ENCODE results near the gene EIF4G1.

Gene EIF4G1

DNA sequence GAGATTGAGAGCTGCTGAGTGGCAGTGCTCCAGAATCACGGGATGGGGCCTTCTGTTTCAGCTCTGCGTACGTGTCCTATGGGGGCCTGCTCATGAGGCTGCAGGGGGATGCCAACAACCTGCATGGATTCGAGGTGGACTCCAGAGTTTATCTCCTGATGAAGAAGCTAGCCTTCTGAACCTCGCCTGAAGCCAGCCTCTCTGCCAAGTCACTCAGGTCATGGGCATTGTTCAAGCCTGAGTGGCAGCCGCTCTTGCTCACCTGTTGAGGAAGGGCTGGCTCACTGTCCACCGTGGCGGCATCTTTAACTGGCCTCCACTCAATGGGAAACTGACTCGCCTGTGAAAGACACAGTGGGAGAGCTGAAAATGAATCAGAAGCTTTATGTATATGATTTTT, 53.7 kb downstream of the EIF4G1 start:
- no peak for DNase-seq (ENCODE audit: low spot score in 2 of 2)
- in situ Hi-C loops (cut with MboI; ENCODE audit: low sequenced_read_pairs) = no loop called here
- Histone ChIP-seq H3K36me3 (replicated peaks) (peaks cover 48% of the 10 kb centered on the region), H3K4me1 (peaks cover 9% of the 10 kb centered on the region), H3K27me3 (ENCODE audit: low read depth) (no peaks in the 10 kb centered on the region), H3K9me3 (no peaks in the 10 kb centered on the region), H3K4me3 (no peak overlapping the region)

DNA sequence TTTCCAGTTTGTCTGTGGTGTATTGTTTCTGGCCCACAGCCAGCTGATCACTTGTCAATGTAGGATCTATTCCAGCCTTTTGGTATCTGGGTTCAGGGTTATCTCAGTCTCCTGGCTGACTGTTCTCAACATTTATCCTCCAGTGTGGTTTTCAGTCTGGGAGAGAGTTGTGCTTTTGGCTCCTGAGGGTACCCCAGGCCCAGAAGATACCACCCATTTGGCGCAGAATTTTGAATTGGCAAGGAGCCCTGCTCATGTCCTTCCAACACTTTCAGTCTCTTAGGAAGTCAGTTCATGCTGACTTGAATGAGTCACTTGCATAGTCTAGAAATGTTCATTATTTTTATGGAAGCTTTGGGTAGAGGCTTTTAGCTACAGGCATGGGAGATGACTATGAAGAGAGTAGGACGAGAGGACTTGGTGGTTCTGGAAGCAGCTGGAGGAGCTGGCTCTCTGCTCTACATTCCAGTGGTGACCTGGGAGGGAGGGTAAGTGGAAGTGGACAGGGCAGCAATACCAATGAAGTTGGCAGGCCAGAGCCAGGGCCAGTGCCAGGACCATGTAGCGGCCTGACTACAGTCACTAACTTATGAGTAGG, 54.3 kb downstream of the EIF4G1 start:
- no peak for DNase-seq (ENCODE audit: low spot score in 2 of 2)
- Histone ChIP-seq H3K4me3 (no peak overlapping the region), H3K36me3 (replicated peaks) (peaks cover 48% of the 10 kb centered on the region), H3K27me3 (ENCODE audit: low read depth) (no peaks in the 10 kb centered on the region), H3K4me1 (peaks cover 9% of the 10 kb centered on the region), H3K9me3 (no peaks in the 10 kb centered on the region)
- in situ Hi-C loops (cut with MboI; ENCODE audit: low sequenced_read_pairs) = no loop called here

DNA sequence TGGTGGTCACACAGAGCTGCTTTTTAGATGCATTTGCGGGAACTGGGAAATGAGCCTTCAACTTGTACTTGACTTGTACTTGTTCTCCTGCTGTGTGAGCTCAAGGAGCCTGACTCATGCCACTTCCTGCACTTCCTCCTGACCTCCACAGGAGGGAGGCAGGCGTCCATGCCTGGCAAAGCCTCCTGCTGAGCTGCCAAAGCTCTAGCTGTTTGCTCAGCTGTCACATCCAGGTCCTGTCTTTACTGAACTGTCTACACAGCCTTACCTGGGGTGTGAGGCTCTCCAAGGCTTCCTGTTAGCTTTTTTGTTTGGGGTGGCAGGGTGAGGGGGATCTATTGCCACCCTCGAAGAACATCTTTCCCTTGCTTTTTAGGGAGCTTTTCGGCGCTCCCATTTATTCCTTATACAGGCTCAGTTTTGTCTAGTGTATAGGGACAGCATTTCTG, 57.2 kb downstream of the EIF4G1 start:
- Histone ChIP-seq H3K27me3 (ENCODE audit: low read depth) (0 out of 2 replicates have a peak, but pooled peaks cover 2% of the 10 kb centered on the region), H3K4me3 (no peak overlapping the region), H3K4me1 (no peaks in the 10 kb centered on the region), H3K36me3 (replicated peaks) (peaks cover 24% of the 10 kb centered on the region), H3K9me3 (no peaks in the 10 kb centered on the region)
- DNase-seq (ENCODE audit: low spot score in 2 of 2) = peak; percentile 81 to 84
- in situ Hi-C loops (cut with MboI; ENCODE audit: low sequenced_read_pairs) = loop anchor here (5.0 kb wide), 1 partner anchor 171 kb away; no protein-coding TSS in a partner anchor

DNA sequence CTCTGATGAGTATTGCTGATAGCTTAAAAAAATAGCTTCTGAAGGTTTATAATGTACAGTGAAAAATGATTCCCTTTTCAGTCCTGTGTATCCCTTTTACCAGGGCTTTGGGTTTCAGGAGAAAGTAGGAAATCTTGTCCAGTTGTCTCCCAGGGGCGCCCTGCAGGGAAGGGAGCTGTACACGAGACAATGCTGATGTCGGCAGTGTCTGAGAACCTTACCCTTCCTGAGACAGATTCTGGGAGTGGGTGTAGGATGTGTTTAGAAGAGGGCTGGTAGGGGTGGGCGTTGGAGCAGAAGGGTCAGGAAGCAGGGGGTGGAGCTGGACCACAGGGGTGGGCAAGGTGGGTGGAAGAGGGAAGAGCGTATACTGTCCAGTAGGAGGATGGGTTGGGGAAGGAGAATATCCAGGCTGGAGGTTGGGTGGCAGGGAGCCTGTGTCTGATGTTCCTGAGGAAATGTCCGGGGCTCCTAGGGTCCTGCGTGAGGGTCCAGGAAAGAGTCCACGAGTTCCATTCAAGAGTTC, 58.0 kb downstream of the EIF4G1 start:
- H3K4me3 ChIP-seq = no peak overlapping the region
- H3K4me1 ChIP-seq = no peaks in the 10 kb centered on the region
- peaks cover 18% of the 10 kb centered on the region for H3K36me3 ChIP-seq (replicated peaks)
- H3K9me3 ChIP-seq = no peaks in the 10 kb centered on the region
- in situ Hi-C loops (cut with MboI; ENCODE audit: low sequenced_read_pairs) = loop anchor here (5.0 kb wide), 1 partner anchor 170 kb away; no protein-coding TSS in a partner anchor
- no peak for DNase-seq (ENCODE audit: low spot score in 2 of 2)
- 0 out of 2 replicates have a peak, but pooled peaks cover 2% of the 10 kb centered on the region for H3K27me3 ChIP-seq (ENCODE audit: low read depth)

DNA sequence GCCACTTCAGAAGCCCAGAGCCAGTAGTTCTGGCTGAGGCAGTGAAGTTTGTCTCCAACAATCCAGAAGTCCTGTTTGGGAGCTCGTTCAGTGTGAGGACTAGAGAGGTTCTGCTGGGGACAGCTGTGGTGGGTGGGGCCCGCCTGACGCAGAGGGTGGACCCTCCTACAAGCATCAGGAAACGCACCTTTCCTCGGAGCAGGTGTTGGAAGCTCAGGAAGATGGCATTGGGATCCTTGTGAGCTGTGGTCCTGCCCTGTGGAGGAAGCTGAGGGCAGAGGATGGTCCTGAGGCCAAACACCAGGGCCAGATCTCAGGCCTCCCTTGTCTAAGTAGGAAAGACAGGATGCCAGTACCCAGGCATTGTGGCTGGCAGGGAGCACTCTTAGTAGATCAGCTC, 58.5 kb downstream of the EIF4G1 start:
- Histone ChIP-seq H3K27me3 (ENCODE audit: low read depth) (0 out of 2 replicates have a peak, but pooled peaks cover 2% of the 10 kb centered on the region), H3K9me3 (no peaks in the 10 kb centered on the region), H3K4me1 (no peaks in the 10 kb centered on the region), H3K4me3 (no peak overlapping the region), H3K36me3 (replicated peaks) (peaks cover 13% of the 10 kb centered on the region)
- no peak for DNase-seq (ENCODE audit: low spot score in 2 of 2)
- in situ Hi-C loops (cut with MboI; ENCODE audit: low sequenced_read_pairs) = loop anchor here (5.0 kb wide), 1 partner anchor 169 kb away; no protein-coding TSS in a partner anchor

DNA sequence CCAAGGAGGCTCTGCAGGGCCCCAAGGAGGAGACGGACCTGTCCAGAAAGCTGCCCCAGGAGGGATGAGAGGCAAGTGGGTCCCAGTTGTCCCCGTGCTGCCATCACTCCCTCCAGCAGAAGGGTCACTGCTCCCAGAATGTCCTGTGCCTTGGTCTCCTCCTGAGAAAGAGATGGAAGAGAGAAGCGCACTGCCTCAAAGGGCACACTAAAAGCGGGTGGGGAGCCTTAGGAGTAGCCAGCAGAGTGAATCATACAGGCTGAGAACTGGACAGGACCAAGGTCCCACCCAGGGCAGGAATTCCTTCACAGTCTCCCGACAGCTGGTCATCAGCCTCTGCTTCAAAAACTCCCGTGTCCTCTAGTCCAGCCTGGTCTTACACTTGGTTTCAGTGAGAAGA, 59.0 kb downstream of the EIF4G1 start:
- in situ Hi-C loops (cut with MboI; ENCODE audit: low sequenced_read_pairs) = loop anchor here (5.0 kb wide), 1 partner anchor 169 kb away; no protein-coding TSS in a partner anchor

DNA sequence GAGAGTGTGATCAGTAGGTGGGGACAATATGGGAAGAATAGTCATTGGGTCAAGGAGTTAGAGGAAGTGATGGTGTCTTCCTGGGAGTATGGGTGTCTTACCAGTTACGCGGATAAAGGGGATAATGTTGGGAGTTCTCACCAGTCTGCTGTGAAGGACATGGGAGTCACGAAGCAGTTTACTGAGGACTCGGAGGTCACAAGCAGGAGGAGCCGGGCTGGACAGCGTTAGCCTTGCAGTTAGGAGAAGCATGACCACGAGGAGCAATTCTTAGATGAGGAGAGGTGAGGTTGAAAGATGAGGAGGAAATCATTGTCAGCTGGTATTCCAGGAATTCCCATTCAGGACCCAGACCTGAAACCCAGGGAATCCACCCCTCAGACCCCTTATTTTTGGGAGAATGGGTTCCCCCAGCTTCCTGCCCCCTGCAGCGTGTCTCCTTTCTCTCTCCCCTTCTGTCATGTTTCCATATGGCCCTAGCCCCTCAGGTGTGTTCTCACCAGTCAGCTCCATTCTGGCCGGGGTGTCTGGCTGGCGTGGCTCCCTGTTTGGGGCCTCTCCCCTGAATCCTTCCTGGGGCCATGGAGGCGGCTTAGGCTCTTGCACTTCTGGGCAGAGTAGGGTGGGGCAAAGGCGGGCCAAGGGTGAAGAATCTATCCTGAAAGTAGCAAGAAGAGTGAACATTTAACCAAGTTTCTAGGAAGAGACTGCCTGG, 61.5 kb downstream of the EIF4G1 start:
- Histone ChIP-seq H3K36me3 (replicated peaks) (no peaks in the 10 kb centered on the region), H3K4me1 (peaks cover 4% of the 10 kb centered on the region; the same call in 1 of the 2 replicates), H3K9me3 (no peaks in the 10 kb centered on the region), H3K4me3 (no peak overlapping the region), H3K27me3 (ENCODE audit: low read depth) (0 out of 2 replicates have a peak, but pooled peaks cover 2% of the 10 kb centered on the region)
- no peak for DNase-seq (ENCODE audit: low spot score in 2 of 2)
- in situ Hi-C loops (cut with MboI; ENCODE audit: low sequenced_read_pairs) = no loop called here

More for the DNA sequence above, 59.0 kb downstream of the EIF4G1 start:
- DNase-seq (ENCODE audit: low spot score in 2 of 2) = no peak
- H3K36me3 ChIP-seq (replicated peaks) = peaks cover 8% of the 10 kb centered on the region
- H3K9me3 ChIP-seq = no peaks in the 10 kb centered on the region
- H3K4me3 ChIP-seq = no peak overlapping the region
- 0 out of 2 replicates have a peak, but pooled peaks cover 2% of the 10 kb centered on the region for H3K27me3 ChIP-seq (ENCODE audit: low read depth)
- H3K4me1 ChIP-seq = no peaks in the 10 kb centered on the region

DNA sequence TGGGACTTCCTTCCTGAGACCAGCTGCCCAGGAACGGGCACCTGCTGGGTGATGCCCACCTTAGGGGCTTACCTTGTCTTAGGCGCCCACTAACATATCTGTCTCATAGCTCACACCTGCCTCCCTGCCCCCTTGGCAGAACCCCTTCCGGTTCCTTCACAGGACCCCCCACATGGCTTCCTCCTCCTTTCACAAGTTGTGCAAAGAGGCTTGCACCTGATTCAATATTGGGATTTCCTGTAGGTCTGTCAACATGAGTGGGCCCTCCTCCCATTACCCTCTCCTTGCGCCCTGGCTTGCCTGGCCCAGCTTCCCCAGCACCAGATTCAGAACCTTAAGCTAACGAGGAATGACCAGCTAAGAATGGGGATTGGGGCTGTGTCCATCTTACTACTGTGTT, 63.0 kb downstream of the EIF4G1 start:
- Histone ChIP-seq H3K4me1 (peaks cover 4% of the 10 kb centered on the region; the same call in 1 of the 2 replicates), H3K9me3 (no peaks in the 10 kb centered on the region), H3K36me3 (replicated peaks) (no peaks in the 10 kb centered on the region), H3K4me3 (no peak overlapping the region), H3K27me3 (ENCODE audit: low read depth) (0 out of 2 replicates have a peak, but pooled peaks cover 2% of the 10 kb centered on the region)
- DNase-seq (ENCODE audit: low spot score in 2 of 2) = no peak
- in situ Hi-C loops (cut with MboI; ENCODE audit: low sequenced_read_pairs) = no loop called here

DNA sequence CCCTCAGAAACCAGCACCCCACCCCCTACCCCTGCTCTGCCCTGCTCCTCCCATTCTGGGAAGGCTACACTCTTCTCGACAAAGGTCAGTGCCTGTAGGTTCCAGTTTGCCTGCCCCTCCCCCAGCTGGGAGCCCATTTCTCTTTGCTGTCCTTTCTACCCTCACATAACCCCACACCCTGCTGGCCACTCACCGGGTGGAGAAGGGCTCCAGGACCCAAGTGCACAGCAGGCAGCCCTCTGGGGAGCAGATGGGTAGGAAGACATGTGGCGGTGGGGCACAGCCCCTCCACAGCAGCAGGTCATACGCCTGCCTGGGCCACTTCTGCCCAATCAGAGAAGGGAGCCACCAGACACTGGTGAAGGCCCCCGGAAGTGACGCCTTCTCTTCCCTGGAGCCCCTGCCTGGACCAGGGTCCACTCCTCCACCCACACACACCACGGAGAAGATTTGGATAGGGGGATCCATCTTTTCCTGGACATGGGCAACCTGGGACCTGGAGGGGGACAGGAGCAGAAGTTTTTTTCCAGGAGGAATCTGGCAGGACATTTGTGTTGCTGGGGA, 63.6 kb downstream of the EIF4G1 start, which contains the start of gene THPO:
Gene THPO (minus strand): TSS at position 326 of the 564 bp plus-strand sequence. CDS start 1,948 bp downstream, outside the sequence.
- in situ Hi-C loops (cut with MboI; ENCODE audit: low sequenced_read_pairs) = no loop called here
- DNase-seq (ENCODE audit: low spot score in 2 of 2) = peak in 1 of 2 experiments; percentile 26
- no peak within 1 kb of the TSS for H3K4me3 ChIP-seq
- no peaks in the 10 kb centered on the region for H3K9me3 ChIP-seq
- no peaks in the 10 kb centered on the region for H3K36me3 ChIP-seq (replicated peaks)
- H3K4me1 ChIP-seq = peaks cover 4% of the 10 kb centered on the region; the same call in 1 of the 2 replicates
- 0 out of 2 replicates have a peak, but pooled peaks cover 2% of the 10 kb centered on the region for H3K27me3 ChIP-seq (ENCODE audit: low read depth)

DNA sequence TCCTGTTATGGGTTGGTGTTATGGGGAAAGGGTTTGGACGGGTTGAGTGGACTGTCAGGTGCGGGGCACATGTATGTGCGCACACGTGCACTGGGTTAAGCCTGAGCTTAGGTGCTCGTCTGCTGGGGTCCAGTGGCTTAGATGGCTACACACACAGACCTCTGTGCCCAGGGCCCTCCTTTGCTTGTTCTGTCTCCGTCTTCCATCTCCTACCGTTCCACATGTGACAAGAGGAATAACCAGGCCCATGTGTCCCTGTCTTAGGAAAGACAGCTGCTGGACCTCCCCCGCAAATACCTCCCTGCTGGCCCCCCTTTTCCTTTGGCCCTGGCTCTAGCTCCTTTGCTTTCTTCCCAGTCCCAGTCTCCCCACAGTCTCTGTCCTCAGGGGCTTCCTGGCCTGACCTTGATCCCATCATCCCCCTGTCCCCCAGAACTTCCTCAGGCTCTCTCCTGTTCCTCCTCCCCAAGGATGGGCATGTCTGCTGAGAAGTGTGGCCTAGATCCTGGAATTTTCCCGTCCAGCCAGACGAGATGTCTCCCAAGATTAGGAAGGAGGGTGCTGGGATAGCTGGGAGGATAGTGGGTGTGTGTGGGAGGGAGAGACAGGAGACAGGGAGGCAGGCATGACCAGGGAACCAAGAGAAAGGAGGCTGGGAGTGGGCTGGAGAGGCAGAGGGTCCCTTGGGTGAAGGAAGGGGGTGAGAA, 64.4 kb downstream of the EIF4G1 start:
- Histone ChIP-seq H3K9me3 (no peaks in the 10 kb centered on the region), H3K36me3 (replicated peaks) (no peaks in the 10 kb centered on the region), H3K27me3 (ENCODE audit: low read depth) (0 out of 2 replicates have a peak, but pooled peaks cover 2% of the 10 kb centered on the region), H3K4me1 (peaks cover 4% of the 10 kb centered on the region; the same call in 1 of the 2 replicates), H3K4me3 (no peak overlapping the region)
- in situ Hi-C loops (cut with MboI; ENCODE audit: low sequenced_read_pairs) = no loop called here
- DNase-seq (ENCODE audit: low spot score in 2 of 2) = no peak

DNA sequence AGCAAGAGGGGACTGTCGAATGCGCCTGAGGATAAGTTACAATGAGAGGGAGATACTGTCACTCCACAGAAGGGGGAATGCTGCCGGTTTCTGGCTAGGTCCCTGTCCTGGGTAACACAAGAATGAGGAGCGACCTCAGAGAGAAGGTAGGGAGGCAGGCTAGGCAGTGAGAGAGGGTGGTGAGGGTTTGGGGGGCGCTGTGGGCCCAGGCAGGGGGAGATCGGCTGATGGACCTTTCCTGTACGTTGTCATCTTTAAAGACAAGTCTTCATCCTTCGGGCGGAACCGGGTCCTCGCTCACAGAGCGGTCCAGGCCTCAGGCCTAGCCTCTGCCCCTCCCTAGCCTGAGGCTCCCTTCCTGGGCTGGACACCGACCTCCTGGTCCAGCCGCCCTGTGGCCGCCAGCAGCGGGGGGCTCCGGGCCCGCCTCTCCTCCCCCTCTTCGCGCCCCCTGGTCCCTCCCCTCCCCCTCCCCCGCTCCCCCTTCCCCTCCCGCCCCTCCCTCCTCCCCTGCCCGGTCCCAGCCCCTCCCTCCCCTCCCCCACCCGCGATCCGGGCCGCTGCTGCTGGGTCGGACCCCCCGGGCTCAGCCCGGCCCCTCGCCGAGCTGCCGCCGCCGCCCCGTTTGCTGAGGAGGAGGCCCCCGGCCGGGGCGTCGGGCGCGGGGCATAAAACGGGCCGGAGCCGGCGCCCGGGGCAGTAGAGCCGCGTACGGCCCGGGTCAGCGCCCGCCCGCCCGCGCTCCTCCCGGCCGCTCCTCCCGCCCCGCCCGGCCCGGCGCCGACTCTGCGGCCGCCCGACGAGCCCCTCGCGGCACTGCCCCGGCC, 65.2 kb downstream of the EIF4G1 start, which contains the start of gene CHRD:
Gene CHRD (plus strand): TSS at position 697 of the 827 bp plus-strand sequence. CDS start 265 bp downstream, outside the sequence.
- DNase-seq (ENCODE audit: low spot score in 2 of 2) = peak in 1 of 2 experiments; percentile 43
- in situ Hi-C loops (cut with MboI; ENCODE audit: low sequenced_read_pairs) = no loop called here
- peaks cover 4% of the 10 kb centered on the region; the same call in 1 of the 2 replicates for H3K4me1 ChIP-seq
- H3K9me3 ChIP-seq = no peaks in the 10 kb centered on the region
- no peaks in the 10 kb centered on the region for H3K36me3 ChIP-seq (replicated peaks)
- 0 out of 2 replicates have a peak, but pooled peaks cover 2% of the 10 kb centered on the region for H3K27me3 ChIP-seq (ENCODE audit: low read depth)
- peak within 1 kb of the TSS; percentile 30 for H3K4me3 ChIP-seq

DNA sequence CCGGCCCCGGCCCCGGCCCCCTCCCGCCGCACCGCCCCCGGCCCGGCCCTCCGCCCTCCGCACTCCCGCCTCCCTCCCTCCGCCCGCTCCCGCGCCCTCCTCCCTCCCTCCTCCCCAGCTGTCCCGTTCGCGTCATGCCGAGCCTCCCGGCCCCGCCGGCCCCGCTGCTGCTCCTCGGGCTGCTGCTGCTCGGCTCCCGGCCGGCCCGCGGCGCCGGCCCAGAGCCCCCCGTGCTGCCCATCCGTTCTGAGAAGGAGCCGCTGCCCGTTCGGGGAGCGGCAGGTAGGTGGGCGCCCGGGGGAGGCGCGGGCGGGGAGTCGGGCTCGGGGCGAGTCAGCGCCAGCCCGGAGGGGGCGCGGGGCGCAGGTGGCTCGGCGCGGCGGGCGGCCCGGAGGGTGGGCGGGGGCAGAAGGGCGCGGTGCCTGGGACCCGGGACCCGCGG, 65.8 kb downstream of the EIF4G1 start:
- H3K9me3 ChIP-seq = no peaks in the 10 kb centered on the region
- peaks cover 4% of the 10 kb centered on the region; the same call in 1 of the 2 replicates for H3K4me1 ChIP-seq
- in situ Hi-C loops (cut with MboI; ENCODE audit: low sequenced_read_pairs) = no loop called here
- no peaks in the 10 kb centered on the region for H3K36me3 ChIP-seq (replicated peaks)
- H3K4me3 ChIP-seq = peak overlapping the region; percentile 30
- peak in 1 of 2 experiments; percentile 82 for DNase-seq (ENCODE audit: low spot score in 2 of 2)
- H3K27me3 ChIP-seq (ENCODE audit: low read depth) = no peaks in the 10 kb centered on the region

Measured in HAP-1 (cell line).